Measurements from ENCODE around the gene GPX7. TPM values are rescaled to one million over a fixed set of nuclear protein-coding genes. Genes with fewer than 3 reads are reported as not detected.
"Not testable (repeated sequence)": the region's sequence is repeated elsewhere in the genome, so short reads cannot be mapped to it uniquely, and the experiment has no call there.

GPX7 gene
- total RNA-seq, 2 donors from 2014 or later: 14.0 to 20.5 TPM

DNA sequence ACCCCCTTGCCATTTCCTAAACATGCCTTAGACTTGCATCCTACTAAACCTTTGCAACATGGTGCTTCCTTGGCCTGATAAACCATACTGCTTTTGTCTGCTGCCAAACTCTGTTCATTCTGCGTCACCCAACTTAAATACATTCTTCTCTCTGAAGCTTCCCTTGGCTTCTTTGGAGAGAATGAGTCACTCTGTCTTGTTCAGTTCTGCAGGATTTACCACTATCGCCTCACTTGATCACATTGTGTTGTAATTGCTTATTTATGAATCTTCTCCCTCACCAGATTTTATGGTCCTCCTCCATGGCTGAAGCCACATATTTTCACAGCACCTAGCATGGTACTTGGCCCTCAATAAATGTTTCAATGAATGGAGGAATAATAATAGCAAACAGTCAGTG, 27.6 kb upstream of the GPX7 start:
- Mint-ChIP-seq H3K27ac (no peak overlapping the region), H3K9me3 (no peaks in the 10 kb centered on the region), H3K36me3 (ENCODE audit: low read depth) (no peaks in the 10 kb centered on the region), H3K4me3 (no peak overlapping the region), H3K4me1 (peaks cover 14% of the 10 kb centered on the region), H3K27me3 (no peaks in the 10 kb centered on the region)
- ATAC-seq (replicated peaks): no peak

DNA sequence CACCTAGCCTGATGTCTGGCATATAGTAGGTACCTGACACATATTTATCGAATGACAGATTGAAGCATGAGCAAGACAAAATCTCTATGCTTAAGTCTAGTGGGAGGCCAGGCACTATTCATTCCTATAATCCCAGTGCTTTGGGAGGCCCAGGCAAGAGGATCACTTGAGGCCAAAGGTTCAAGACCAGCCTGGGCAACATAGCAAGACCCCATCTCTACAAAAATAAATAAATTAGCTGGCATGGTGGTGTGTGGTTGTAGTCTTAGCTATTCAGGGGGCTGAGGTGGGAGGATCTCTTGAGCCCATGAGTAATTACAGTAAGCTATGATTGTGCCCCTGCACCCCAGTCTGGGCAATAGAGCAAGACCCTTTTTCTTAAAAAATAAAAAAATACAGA, 26.1 kb upstream of the GPX7 start:
- no peaks in the 10 kb centered on the region for H3K36me3 Mint-ChIP-seq (ENCODE audit: low read depth)
- no peaks in the 10 kb centered on the region for H3K27me3 Mint-ChIP-seq

DNA sequence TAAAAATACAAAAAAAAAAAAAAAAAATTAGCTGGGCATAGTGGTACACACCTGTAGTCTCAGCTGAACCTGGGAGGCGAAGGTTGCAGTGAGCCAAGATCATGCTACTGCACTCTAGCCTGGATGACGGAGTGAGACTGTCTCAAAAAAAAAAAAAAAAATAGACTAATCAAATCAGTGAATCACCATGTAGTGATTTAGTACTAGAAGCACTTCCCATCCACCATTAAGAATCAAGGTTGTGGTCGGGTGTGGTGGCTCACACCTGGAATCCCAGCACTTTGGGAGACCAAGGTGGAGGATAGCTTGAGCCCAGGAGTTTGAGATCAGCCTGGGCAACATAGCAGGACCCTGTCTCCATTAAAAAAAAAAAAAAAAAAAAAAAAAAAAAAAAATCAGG, 24.1 kb upstream of the GPX7 start:
- H3K27ac Mint-ChIP-seq; ATAC-seq (replicated peaks); H3K27me3 Mint-ChIP-seq; H3K4me3 Mint-ChIP-seq; H3K36me3 Mint-ChIP-seq (ENCODE audit: low read depth); H3K9me3 Mint-ChIP-seq: not testable (repeated sequence)
- peaks cover 14% of the 10 kb centered on the region for H3K4me1 Mint-ChIP-seq

More for the DNA sequence above, 26.1 kb upstream of the GPX7 start:
- no peaks in the 10 kb centered on the region for H3K9me3 Mint-ChIP-seq
- no peak overlapping the region for H3K4me3 Mint-ChIP-seq
- H3K27ac Mint-ChIP-seq: no peak overlapping the region
- peaks cover 14% of the 10 kb centered on the region for H3K4me1 Mint-ChIP-seq
- ATAC-seq (replicated peaks): no peak

DNA sequence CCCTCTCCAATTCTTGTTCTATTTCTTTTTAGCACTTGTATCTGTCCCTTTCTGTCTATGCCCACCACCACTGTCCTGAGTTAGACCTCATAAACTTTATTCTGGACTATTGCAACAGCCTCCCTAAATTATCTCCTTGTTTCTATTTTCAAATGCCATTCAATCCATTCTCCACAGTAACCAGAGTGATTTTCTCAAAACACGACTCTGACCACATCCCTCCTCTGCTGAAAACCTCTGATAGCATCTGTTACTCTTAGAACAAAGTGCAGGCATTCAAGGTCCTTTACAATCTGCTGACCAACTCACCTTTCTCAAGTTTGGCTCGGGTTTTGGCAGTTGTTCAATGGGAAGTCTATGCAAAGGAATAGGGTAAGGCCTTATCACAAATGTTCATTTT, 22.8 kb upstream of the GPX7 start:
- Mint-ChIP-seq H3K4me1 (peaks cover 14% of the 10 kb centered on the region), H3K27ac (peak overlapping the region; percentile 12), H3K36me3 (ENCODE audit: low read depth) (no peaks in the 10 kb centered on the region), H3K27me3 (no peaks in the 10 kb centered on the region), H3K4me3 (no peak overlapping the region), H3K9me3 (no peaks in the 10 kb centered on the region)
- no peak for ATAC-seq (replicated peaks)

DNA sequence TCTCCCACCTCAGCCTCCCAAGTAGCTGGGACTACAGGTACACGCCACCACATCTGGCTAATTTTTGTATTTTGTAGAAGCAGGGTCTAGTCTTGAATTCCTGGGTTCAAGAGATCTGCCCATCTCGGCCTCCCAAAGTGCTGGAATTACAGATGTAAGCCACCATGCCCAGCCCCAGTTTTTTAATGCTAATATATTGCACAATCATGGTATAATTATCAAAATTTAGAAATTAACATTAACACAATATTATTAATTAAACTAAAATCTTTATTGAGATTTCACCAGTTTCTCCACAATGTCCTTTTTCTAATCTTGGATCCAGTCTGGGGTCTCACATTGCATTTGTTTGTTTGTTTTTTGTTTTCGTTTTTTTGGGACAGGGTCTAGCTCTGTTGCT, 21.9 kb upstream of the GPX7 start:
- ATAC-seq (replicated peaks): no peak
- Mint-ChIP-seq H3K27ac (no peak overlapping the region), H3K36me3 (ENCODE audit: low read depth) (no peaks in the 10 kb centered on the region), H3K9me3 (no peaks in the 10 kb centered on the region), H3K4me3 (no peak overlapping the region), H3K27me3 (no peaks in the 10 kb centered on the region), H3K4me1 (peaks cover 14% of the 10 kb centered on the region)

DNA sequence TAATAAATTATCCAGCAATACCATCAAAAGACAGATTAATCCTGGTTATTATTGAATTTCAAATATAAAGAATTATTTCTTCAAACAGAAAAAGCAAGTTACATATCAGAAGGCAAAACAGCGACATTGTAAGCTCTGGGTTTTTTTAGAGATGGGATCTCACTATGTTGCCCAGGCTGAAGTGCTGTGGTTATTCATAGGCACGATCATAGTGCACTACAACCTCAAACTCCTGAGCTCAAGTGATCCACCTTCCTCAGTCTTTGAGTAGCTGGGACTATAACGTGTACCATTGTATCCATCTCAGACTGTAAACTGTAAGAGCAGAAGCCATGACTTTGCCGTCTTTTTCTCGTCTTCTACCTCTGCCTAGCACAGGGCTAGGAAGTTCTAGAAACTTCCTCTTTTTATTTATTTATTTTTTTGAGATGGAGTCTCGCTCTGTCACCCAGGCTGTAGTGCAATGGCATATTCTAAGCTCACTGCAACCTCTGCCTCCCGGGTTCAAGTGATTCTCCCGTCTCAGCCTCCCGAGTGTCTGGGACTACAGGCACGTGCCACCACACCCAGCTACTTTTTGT, 20.0 kb upstream of the GPX7 start:
- H3K36me3 Mint-ChIP-seq (ENCODE audit: low read depth): no peaks in the 10 kb centered on the region
- ATAC-seq (replicated peaks): no peak
- peaks cover 9% of the 10 kb centered on the region for H3K4me1 Mint-ChIP-seq
- no peaks in the 10 kb centered on the region for H3K9me3 Mint-ChIP-seq
- no peaks in the 10 kb centered on the region for H3K27me3 Mint-ChIP-seq
- H3K4me3 Mint-ChIP-seq: no peak overlapping the region
- no peak overlapping the region for H3K27ac Mint-ChIP-seq

DNA sequence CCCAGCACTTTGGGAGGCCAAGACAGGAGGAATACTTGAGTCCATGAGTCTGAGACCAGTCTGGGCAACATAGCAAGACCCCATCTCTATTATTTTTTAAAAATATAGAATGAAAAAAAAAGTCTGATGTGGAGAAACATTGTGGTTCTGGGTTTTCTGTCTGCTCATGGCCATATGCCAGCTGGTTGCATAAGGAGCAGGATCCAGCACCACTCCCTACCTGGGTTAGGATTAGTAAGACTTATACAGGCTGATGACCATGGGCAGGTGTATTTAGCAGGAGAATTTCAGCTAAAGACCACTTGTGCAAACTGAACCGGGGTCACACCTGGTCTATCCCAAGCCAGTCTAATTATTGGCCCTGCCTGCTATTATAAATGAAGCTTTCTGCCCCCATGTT, 16.7 kb upstream of the GPX7 start:
- Mint-ChIP-seq H3K36me3 (ENCODE audit: low read depth) (no peaks in the 10 kb centered on the region), H3K27ac (no peak overlapping the region), H3K4me3 (no peak overlapping the region), H3K9me3 (no peaks in the 10 kb centered on the region), H3K4me1 (no peaks in the 10 kb centered on the region), H3K27me3 (no peaks in the 10 kb centered on the region)
- no peak for ATAC-seq (replicated peaks)

DNA sequence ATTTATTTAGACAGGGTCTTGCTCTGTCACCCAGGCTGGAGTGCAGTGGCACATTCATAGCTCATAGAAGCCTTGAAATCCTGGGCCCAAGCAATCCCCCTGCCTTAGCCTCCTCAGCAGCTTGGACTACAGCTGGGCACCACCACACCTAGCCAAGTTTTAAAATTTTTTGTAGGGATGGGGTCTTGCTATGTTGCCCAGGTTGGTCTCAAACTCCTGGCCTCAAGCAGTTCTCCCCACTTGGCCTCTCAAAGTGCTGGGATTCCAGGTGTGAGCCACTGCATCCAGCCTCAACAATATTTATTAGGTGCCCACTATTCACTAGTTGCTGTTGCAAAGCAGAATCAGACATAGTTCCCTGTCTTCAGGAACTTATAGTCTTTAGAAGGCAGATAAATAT, 14.1 kb upstream of the GPX7 start:
- no peaks in the 10 kb centered on the region for H3K27me3 Mint-ChIP-seq
- H3K27ac Mint-ChIP-seq: no peak overlapping the region
- H3K36me3 Mint-ChIP-seq (ENCODE audit: low read depth): no peaks in the 10 kb centered on the region
- ATAC-seq (replicated peaks): no peak
- no peaks in the 10 kb centered on the region for H3K4me1 Mint-ChIP-seq
- H3K4me3 Mint-ChIP-seq: no peak overlapping the region
- no peaks in the 10 kb centered on the region for H3K9me3 Mint-ChIP-seq

DNA sequence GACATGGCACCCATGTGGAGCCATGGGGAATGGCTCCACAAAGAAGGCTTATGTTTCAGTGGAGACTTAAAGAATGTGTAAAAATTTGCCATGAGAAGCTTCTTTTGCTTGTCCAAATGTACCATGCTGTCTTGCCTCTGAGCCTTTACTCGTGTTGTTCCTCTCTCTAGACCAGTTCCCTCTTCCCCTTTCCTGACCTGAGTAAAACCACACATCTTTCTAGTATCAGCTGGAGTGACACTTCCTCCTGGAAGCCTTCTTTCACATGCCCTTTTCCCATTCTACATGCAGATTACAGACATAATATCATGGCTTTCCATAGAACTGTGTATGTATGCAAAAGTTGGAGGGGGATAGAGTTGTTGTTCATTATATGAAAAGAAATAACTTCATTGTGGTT, 13.6 kb upstream of the GPX7 start:
- Mint-ChIP-seq H3K4me1 (no peaks in the 10 kb centered on the region), H3K27me3 (no peaks in the 10 kb centered on the region), H3K4me3 (no peak overlapping the region), H3K36me3 (ENCODE audit: low read depth) (no peaks in the 10 kb centered on the region), H3K9me3 (no peaks in the 10 kb centered on the region), H3K27ac (no peak overlapping the region)
- ATAC-seq (replicated peaks): no peak

DNA sequence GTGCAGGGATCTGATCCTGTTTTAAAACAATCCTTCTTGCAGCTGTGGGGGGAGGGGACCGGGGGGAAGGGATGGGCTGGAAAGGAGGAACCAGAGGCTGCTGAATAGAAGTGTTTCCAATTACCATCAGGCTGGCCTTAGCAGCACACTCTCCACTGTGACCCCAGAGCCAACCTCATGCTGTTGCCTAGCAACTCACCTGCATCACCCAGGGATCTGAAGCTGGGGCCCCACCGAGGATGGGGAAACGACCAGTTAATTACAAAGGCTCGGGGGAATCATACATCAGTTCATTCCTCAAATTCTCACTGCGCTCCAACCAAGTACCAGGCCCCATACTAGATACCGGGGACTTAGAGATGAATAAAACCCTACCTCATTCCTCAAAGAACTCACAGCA, 11.9 kb upstream of the GPX7 start:
- Mint-ChIP-seq H3K27ac (no peak overlapping the region), H3K4me3 (no peak overlapping the region), H3K36me3 (ENCODE audit: low read depth) (no peaks in the 10 kb centered on the region), H3K27me3 (no peaks in the 10 kb centered on the region), H3K4me1 (no peaks in the 10 kb centered on the region), H3K9me3 (no peaks in the 10 kb centered on the region)
- no peak for ATAC-seq (replicated peaks)

DNA sequence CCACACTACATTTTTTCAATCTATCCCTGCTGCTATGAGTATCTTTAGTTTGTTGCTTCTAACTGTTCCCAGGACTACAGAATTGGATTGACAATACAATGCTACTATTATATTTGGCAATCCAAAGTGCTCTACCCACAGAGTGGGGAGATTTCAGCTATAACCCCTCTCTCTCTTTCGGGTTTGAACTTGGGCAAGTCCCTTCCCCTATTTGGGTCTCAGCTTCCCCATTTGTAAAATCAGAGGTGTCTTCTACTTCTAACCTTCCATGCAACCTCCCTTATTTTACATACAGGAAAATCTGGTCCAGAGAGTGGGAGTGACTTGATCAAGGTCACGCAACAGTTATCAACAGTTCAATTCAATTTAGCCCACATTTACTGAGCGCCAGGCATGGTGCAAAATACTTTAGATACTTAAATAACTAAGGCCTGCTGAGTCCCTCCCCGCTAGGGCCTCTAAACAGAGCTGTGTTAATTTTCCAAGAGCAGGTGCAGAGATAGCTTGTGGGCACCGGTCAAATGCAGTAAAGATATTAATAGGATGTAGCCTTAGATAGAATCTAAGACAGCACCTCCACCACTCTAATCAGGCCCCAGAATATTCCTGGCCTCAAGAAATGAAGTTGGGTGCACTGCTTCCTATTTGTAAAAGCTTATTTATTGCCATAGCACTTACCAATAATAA, 9.4 kb upstream of the GPX7 start:
- Mint-ChIP-seq H3K36me3 (ENCODE audit: low read depth) (no peaks in the 10 kb centered on the region), H3K27me3 (no peaks in the 10 kb centered on the region), H3K27ac (no peak overlapping the region), H3K4me1 (no peaks in the 10 kb centered on the region), H3K9me3 (no peaks in the 10 kb centered on the region), H3K4me3 (no peak overlapping the region)
- ATAC-seq (replicated peaks): no peak

DNA sequence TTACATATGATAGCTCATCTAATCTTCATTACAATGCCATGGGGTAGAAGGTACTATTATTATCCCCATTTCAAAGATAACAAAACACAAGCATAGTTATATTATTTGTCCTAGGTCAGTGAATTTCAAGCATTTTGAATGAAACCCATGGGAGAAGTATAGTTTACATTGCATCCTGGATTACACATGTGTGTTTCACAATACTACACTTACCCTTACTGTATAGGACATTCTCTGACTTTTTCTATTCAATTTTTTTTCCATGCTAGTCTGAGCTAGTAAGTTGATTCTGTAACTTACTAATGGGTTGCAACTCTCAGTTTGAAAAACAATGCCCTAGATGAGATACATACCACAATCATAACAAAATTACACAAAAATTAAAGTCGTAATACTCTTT, 8.7 kb upstream of the GPX7 start:
- H3K4me3 Mint-ChIP-seq: no peak overlapping the region
- ATAC-seq (replicated peaks): no peak
- no peaks in the 10 kb centered on the region for H3K36me3 Mint-ChIP-seq (ENCODE audit: low read depth)
- no peak overlapping the region for H3K27ac Mint-ChIP-seq
- H3K27me3 Mint-ChIP-seq: no peaks in the 10 kb centered on the region
- H3K4me1 Mint-ChIP-seq: no peaks in the 10 kb centered on the region
- no peaks in the 10 kb centered on the region for H3K9me3 Mint-ChIP-seq

DNA sequence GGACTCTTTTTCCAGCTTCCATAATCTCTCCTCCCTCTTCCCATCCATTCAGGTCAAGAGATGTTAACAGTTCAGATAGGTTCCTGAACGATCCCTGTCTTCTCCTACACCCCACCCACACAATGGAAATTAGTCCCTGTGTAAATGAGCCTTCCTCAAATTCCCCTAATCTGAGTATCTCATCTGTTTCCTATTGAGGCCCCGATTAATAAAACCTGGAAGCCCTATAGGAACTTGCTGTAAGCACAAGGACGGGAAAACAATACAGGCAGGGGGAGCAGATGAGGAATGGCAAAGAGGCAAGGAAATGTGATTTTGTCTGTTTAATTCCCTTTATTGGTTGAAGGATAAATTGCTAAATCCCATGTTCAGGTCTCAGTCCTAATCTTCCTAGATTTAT, 7.1 kb upstream of the GPX7 start:
- Mint-ChIP-seq H3K36me3 (ENCODE audit: low read depth) (no peaks in the 10 kb centered on the region), H3K27ac (no peak overlapping the region), H3K9me3 (no peaks in the 10 kb centered on the region), H3K4me3 (no peak overlapping the region), H3K27me3 (no peaks in the 10 kb centered on the region), H3K4me1 (no peaks in the 10 kb centered on the region)
- ATAC-seq (replicated peaks): no peak

DNA sequence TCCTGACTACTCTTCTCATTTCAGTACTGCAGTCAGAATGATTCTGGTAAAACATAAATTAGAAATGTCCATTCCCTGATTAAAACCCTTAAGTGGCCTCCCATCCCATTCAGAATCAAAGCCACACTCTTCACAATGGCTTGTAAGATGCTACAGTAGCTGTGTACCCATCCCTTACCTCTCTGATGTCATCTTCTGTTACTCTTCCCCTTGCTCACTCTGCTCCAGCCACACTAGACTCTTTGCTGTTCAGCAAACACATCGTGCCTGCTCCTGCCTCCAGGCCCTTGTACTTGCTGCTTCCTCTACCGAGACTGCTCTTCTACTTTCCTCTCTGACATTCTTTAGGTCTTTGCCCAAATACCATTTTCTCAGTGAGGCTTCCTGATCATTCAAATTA, 4.3 kb upstream of the GPX7 start:
- H3K4me1 Mint-ChIP-seq: peaks cover 6% of the 10 kb centered on the region
- no peaks in the 10 kb centered on the region for H3K9me3 Mint-ChIP-seq
- ATAC-seq (replicated peaks): no peak
- no peaks in the 10 kb centered on the region for H3K36me3 Mint-ChIP-seq (ENCODE audit: low read depth)
- no peak overlapping the region for H3K27ac Mint-ChIP-seq
- H3K4me3 Mint-ChIP-seq: no peak overlapping the region
- no peaks in the 10 kb centered on the region for H3K27me3 Mint-ChIP-seq

DNA sequence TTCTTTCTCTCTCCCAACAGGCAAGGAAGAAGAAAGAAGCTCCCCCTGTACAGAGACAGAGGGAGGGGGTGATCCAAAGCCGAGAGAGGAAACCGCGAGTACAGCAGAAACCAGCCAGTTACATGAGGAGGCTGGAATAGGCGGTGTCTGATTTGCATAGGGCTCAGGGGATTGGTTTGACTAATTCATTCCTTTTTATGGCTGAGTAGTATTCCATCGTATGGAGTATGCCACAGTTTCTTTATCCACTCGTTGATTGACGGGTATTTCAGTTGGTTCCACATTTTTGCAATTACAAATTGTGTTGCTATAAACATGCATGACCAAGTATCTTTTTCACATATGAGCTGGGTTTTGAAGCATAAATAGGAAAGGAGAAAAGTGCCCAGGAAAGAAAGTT, 3.4 kb upstream of the GPX7 start:
- Mint-ChIP-seq H3K27ac (no peak overlapping the region), H3K36me3 (ENCODE audit: low read depth) (no peaks in the 10 kb centered on the region)

DNA sequence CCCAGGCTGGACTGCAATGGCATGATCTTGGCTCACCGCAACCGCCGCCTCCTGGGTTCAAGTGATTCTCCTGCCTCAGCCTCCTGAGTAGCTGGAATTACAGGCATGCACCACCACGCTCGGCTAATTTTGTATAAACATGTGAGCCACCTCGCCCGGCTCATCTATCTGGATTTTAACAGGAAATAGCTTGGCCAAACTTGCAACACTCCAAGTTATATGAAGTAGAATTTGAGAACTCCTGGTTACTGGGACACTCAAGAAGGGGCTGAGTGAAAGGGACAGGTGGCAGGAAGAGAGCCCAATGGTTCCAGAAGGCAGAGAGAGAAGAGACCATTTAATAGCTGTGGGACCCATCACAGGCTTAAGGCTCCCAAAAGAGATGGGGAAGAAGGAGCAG, 2.9 kb upstream of the GPX7 start:
- H3K4me1 Mint-ChIP-seq: peaks cover 13% of the 10 kb centered on the region
- H3K36me3 Mint-ChIP-seq (ENCODE audit: low read depth): no peaks in the 10 kb centered on the region
- H3K4me3 Mint-ChIP-seq: no peak overlapping the region

More for the DNA sequence above, 3.4 kb upstream of the GPX7 start:
- H3K9me3 Mint-ChIP-seq: no peaks in the 10 kb centered on the region
- peaks cover 8% of the 10 kb centered on the region for H3K4me1 Mint-ChIP-seq
- H3K4me3 Mint-ChIP-seq: no peak overlapping the region
- no peak for ATAC-seq (replicated peaks)
- no peaks in the 10 kb centered on the region for H3K27me3 Mint-ChIP-seq

More for the DNA sequence above, 2.9 kb upstream of the GPX7 start:
- H3K27ac Mint-ChIP-seq: no peak overlapping the region
- H3K9me3 Mint-ChIP-seq: no peaks in the 10 kb centered on the region
- H3K27me3 Mint-ChIP-seq: no peaks in the 10 kb centered on the region
- no peak for ATAC-seq (replicated peaks)

Measured in activated T-helper 17 cell treated with anti-CD3 and anti-CD28 coated beads, Interleukin-2, amount 50 U/mL, for 72 hours (primary cell).